Thymus (tissue), 11 donors: ENCODE results near the gene GNRH2. TPM values are rescaled to one million over a fixed set of nuclear protein-coding genes. Genes with fewer than 3 reads are reported as not detected.

ENCODE experiments used
- DNase-seq, 9 donors: peaks; one replicate each; pipeline ENCODE4 v3.0.0-alpha.2; 2013; ENCODE audit warnings: low spot score in 9 of 9, low read depth in 6 of 9, missing footprints in 1 of 9
- H3K27ac ChIP-seq, 2 donors: one replicate each; pipeline ENCODE4 v1.5.1; 2013; ENCODE audit warnings: control low read depth in 1 of 2, low read depth in 1 of 2, low read length in 1 of 2, mild to moderate bottlenecking in 1 of 2, moderate library complexity in 1 of 2
- H3K27me3 ChIP-seq, 2 donors: one replicate each; pipeline ENCODE4 v1.5.1; 2013; ENCODE audit warnings: low read length in 1 of 2; ENCODE audit not compliant: control insufficient read depth in 2 of 2, insufficient read depth in 1 of 2
- H3K36me3 ChIP-seq, 2 donors: one replicate each; pipeline ENCODE4 v1.5.1; 2013; ENCODE audit warnings: low read length in 1 of 2, mild to moderate bottlenecking in 1 of 2, moderate library complexity in 1 of 2; ENCODE audit not compliant: control insufficient read depth in 2 of 2, insufficient read depth in 2 of 2
- H3K4me1 ChIP-seq, 2 donors: one replicate each; pipeline ENCODE4 v1.5.1; 2013; ENCODE audit warnings: low read length in 2 of 2; ENCODE audit not compliant: control insufficient read depth in 2 of 2, insufficient read depth in 2 of 2
- H3K4me3 ChIP-seq, 2 donors: one replicate each; pipeline ENCODE4 v1.5.1; 2013; ENCODE audit warnings: low read length in 2 of 2, control low read depth in 1 of 2, mild to moderate bottlenecking in 1 of 2
- H3K9me3 ChIP-seq, 2 donors: one replicate each; pipeline ENCODE4 v1.5.1; 2013; ENCODE audit warnings: low read length in 1 of 2, mild to moderate bottlenecking in 1 of 2; ENCODE audit not compliant: control insufficient read depth in 2 of 2, insufficient read depth in 1 of 2
- WGBS: extraction: QIAGEN DNeasy Blood & Tissue Kit; methylation state at CpG from one replicate; pipeline ENCODE4 v1.1.7; 2013; 5-methylcytosine and 5-hydroxymethylcytosine counted together
- polyA plus RNA-seq: library from polyadenylated mRNA; stranded (reverse); fragments of 200-250 nt; gene quantifications from one replicate; pipeline ENCODE4 v1.2.3, GENCODE V29; 2013
- total RNA-seq: library from RNA; stranded (reverse); fragments of 120-200 nt; gene quantifications from one replicate; pipeline ENCODE4 v1.2.4, GENCODE V29; 2013
- donor health status: healthy.

Gene GNRH2
- total and polyA plus RNA-seq, 2 donors: 0.14 to 0.66 TPM

DNA sequence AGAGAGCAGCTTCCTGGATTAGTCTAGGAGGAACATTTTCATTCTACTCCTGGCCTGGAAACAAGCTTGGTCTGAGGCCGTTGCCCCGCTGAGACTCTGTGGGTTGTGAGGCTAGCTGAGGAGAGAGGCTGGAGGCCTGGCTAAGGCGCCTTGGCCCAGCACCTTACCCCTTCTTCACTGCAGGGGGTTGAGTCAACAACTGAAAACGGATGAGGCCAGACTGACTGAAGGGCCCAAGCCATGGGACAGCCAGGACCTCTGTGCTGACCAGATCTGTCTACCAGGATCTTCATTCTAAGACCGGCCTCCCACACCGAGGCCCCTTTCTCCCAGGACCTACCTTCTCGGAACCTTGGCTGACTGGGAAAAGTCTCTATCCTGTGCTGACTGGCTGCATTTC is 44.6 kb downstream of the GNRH2 start:
- Histone ChIP-seq H3K27me3 (peaks cover 27 to 45% of the 10 kb centered on the region in 2 donors), H3K9me3 (no peaks in the 10 kb centered on the region), H3K4me1 (peaks cover 3 to 6% of the 10 kb centered on the region in 2 donors), H3K4me3 (no peak overlapping the region), H3K27ac (no peak overlapping the region), H3K36me3 (no peaks in the 10 kb centered on the region)
- DNase-seq: no peak
- WGBS: 97% methylated on average over 7 of the region's 7 CpGs

DNA sequence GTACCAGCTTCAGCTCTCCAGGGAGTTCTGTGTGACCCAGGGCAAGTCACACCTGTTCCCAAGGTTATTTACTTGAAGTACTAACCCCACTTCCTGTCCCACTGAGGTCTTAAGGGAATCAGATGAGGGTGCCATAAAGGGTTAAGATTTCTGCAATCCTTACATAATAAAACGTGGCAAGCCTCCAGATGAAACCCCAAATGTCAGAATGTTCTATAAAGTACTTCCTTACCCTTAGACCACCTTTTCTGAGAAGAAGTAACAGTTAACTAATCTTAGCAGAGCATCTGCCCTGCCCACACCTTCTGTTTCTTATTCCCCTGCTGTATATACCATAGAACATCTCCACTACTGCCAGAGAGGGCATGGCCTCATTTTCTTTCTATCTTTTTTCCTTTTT is 47.1 kb downstream of the GNRH2 start:
- H3K27me3 ChIP-seq: peaks cover 19 to 42% of the 10 kb centered on the region in 2 donors

DNA sequence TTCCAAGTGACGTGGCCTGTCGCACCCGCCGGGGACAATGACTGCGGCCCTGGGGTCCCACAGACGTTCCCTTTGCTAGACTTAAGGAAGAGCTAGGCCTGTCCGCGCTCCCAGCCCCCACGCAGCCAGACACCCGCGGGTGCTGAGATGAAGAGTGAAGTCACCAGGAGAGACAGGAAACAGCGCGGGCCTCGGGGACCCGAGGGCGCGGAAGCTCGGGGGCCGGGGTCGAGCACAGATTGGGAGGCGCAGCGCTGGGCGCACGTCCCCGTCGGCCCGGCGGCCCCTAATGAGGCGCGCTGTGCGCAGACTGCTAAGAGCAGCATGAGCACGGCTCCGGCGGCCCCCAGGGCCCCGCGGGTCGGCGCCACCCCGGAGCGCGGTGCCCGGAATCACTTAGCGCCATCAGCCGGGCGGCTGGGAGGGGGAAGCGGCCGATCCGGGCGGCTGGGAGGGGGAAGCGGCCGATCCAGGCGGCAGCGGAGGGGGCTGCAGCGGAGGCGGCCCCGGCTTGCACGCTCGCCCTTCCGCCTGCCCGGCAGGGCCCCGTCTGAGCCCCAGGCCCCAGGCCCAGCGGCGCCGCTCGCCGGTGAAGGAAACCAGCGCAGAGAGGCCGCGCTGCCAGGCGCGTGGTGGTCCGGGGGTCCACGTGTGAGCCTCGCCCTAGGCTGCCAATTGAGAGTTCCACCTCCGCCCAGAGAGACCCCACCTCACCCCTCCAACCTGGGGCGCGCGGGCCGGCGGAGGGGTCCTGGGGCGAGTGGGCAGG is 49.4 kb downstream of the GNRH2 start:
- Histone ChIP-seq H3K4me3 (peak overlapping the region in 1 of 2 donors; percentile 52), H3K9me3 (no peaks in the 10 kb centered on the region), H3K36me3 (no peaks in the 10 kb centered on the region), H3K27ac (peak overlapping the region in 1 of 2 donors; percentile 65), H3K27me3 (peaks cover 21 to 38% of the 10 kb centered on the region in 2 donors), H3K4me1 (peaks cover 10 to 13% of the 10 kb centered on the region in 2 donors)
- peak in 2 of 9 donors; percentile 48 to 59 for DNase-seq
- WGBS: 6% methylated on average over 81 of the region's 81 CpGs

More for the DNA sequence above, 47.1 kb downstream of the GNRH2 start:
- Histone ChIP-seq H3K9me3 (no peaks in the 10 kb centered on the region), H3K27ac (no peak overlapping the region), H3K4me3 (no peak overlapping the region), H3K4me1 (peaks cover 10 to 13% of the 10 kb centered on the region in 2 donors), H3K36me3 (no peaks in the 10 kb centered on the region)
- 0% methylated on average over 1 of the region's 1 CpG for WGBS
- peak in 1 of 9 donors; percentile 28 for DNase-seq

DNA sequence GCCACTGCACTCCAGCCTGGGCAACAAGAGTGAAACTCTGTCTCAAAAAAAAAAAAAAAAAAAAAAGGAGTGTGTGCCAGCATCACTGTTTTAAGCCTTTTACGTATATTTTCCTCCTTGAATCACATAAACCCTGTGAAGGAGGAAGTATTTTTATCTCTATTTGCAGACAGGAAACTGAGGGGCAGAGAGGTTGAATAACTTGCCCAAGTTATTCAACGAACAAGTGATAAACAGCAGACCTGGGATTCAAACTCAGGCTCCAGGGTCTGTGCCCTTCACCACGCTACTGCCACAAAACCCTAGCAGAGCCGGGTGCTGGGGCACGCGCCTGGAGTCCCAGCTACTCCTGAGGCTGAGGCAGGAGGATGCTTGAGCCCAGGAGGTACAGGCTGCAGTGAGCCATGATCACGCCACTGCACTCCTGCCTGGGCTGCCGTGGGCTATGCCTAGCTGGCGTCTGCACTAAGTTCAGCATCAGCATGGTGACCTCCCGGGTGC is 50.5 kb downstream of the GNRH2 start:
- Histone ChIP-seq H3K9me3 (no peaks in the 10 kb centered on the region), H3K4me1 (peaks cover 10 to 13% of the 10 kb centered on the region in 2 donors), H3K27ac (peak overlapping the region in 1 of 2 donors; percentile 40), H3K36me3 (no peaks in the 10 kb centered on the region), H3K4me3 (no peak overlapping the region), H3K27me3 (peaks cover 21 to 38% of the 10 kb centered on the region in 2 donors)
- DNase-seq: peak in 1 of 9 donors; percentile 42
- WGBS: 14% methylated on average over 10 of the region's 10 CpGs

DNA sequence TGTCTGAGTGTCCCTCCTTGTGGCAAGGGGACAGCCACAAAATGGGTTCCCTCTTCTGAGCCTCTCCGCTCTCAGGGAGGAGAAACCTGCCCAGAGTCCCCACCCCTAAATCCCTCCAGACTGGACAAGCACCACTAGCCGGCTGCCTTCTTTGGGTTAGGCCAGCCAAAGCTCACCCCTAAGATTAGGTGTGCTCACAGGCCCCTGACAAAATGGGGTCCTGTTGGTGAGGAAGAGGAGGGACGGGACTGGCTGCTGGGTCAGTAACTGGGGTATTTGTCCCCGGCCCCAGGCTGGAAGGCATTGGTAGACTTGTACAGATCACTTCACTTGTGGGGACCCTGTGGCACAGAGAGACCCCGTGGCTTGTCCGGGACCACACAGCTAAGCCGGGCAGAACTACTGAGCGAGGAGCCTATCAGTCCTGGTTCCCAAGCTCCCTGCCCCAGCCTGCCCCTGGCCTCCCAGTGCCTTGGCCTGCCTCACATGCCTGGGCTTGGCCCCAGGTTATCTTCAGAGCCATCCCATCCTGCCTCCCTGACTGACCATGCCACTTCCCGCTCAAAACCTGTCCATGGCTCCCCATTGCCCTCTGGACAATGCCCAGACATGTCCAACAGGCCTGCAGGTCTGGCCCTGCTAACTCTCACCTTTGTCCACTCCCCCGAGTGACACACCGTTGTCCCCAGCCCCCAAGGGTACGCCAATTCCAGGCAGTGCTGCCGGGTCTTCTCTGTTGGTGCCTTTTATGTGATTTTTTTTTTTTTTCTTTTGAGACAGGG is 51.6 kb downstream of the GNRH2 start:
- peaks cover 19 to 38% of the 10 kb centered on the region in 2 donors for H3K27me3 ChIP-seq

More for the DNA sequence above, 51.6 kb downstream of the GNRH2 start:
- Histone ChIP-seq H3K36me3 (no peaks in the 10 kb centered on the region), H3K27ac (no peak overlapping the region), H3K9me3 (no peaks in the 10 kb centered on the region), H3K4me1 (peaks cover 10 to 13% of the 10 kb centered on the region in 2 donors), H3K4me3 (no peak overlapping the region)
- no peak for DNase-seq
- 95% methylated on average over 13 of the region's 13 CpGs for WGBS

Other genes with a start within 250 kb of the GNRH2 start
- gene CPXM1, start 243.0 kb upstream of the GNRH2 start, total RNA-seq: 11.9 TPM
- gene CPXM1, start 243.0 kb upstream of the GNRH2 start, polyA plus RNA-seq: 14.1 TPM
- not detected for gene C20orf141, start 228.6 kb upstream of the GNRH2 start, total RNA-seq
- 1.3 TPM for gene C20orf141, start 228.6 kb upstream of the GNRH2 start, polyA plus RNA-seq
- gene TMEM239, start 227.3 kb upstream of the GNRH2 start, total RNA-seq: 0.05 TPM
- gene TMEM239, start 227.3 kb upstream of the GNRH2 start, polyA plus RNA-seq: under 0.01 TPM
- 25.1 TPM for gene PCED1A, start 203.0 kb upstream of the GNRH2 start, total RNA-seq
- gene PCED1A, start 203.0 kb upstream of the GNRH2 start, polyA plus RNA-seq: 105 TPM
- 37.0 TPM for gene VPS16, start 202.9 kb upstream of the GNRH2 start, total RNA-seq
- gene VPS16, start 202.9 kb upstream of the GNRH2 start, polyA plus RNA-seq: 93.3 TPM
- gene PTPRA, start 170.1 kb upstream of the GNRH2 start, total RNA-seq: 55.0 TPM
- gene PTPRA, start 170.1 kb upstream of the GNRH2 start, polyA plus RNA-seq: 35.5 TPM
- gene MRPS26, start 2.4 kb downstream of the GNRH2 start, total RNA-seq: 47.5 TPM
- 40.5 TPM for gene MRPS26, start 2.4 kb downstream of the GNRH2 start, polyA plus RNA-seq
- 0.42 TPM for gene OXT, start 28.0 kb downstream of the GNRH2 start, total RNA-seq
- 3.6 TPM for gene OXT, start 28.0 kb downstream of the GNRH2 start, polyA plus RNA-seq
- 0.33 TPM for gene AVP, start 41.1 kb downstream of the GNRH2 start, total RNA-seq
- 5.2 TPM for gene AVP, start 41.1 kb downstream of the GNRH2 start, polyA plus RNA-seq
- 16.9 TPM for gene FASTKD5, start 116.2 kb downstream of the GNRH2 start, total RNA-seq
- 11.6 TPM for gene FASTKD5, start 116.2 kb downstream of the GNRH2 start, polyA plus RNA-seq
- 4.6 TPM for gene UBOX5, start 116.2 kb downstream of the GNRH2 start, total RNA-seq
- gene UBOX5, start 116.2 kb downstream of the GNRH2 start, polyA plus RNA-seq: 4.7 TPM
- 1.1 TPM for gene LZTS3, start 129.9 kb downstream of the GNRH2 start, total RNA-seq
- 4.2 TPM for gene LZTS3, start 129.9 kb downstream of the GNRH2 start, polyA plus RNA-seq
- gene DDRGK1, start 161.1 kb downstream of the GNRH2 start, total RNA-seq: 38.4 TPM
- gene DDRGK1, start 161.1 kb downstream of the GNRH2 start, polyA plus RNA-seq: 42.7 TPM
- 46.0 TPM for gene ITPA, start 165.9 kb downstream of the GNRH2 start, total RNA-seq
- gene ITPA, start 165.9 kb downstream of the GNRH2 start, polyA plus RNA-seq: 141 TPM
- 0.14 TPM for gene SLC4A11, start 195.6 kb downstream of the GNRH2 start, total RNA-seq
- gene SLC4A11, start 195.6 kb downstream of the GNRH2 start, polyA plus RNA-seq: 4.4 TPM